ENCODE results near the gene CNDP2.

The CNDP2 gene

DNA sequence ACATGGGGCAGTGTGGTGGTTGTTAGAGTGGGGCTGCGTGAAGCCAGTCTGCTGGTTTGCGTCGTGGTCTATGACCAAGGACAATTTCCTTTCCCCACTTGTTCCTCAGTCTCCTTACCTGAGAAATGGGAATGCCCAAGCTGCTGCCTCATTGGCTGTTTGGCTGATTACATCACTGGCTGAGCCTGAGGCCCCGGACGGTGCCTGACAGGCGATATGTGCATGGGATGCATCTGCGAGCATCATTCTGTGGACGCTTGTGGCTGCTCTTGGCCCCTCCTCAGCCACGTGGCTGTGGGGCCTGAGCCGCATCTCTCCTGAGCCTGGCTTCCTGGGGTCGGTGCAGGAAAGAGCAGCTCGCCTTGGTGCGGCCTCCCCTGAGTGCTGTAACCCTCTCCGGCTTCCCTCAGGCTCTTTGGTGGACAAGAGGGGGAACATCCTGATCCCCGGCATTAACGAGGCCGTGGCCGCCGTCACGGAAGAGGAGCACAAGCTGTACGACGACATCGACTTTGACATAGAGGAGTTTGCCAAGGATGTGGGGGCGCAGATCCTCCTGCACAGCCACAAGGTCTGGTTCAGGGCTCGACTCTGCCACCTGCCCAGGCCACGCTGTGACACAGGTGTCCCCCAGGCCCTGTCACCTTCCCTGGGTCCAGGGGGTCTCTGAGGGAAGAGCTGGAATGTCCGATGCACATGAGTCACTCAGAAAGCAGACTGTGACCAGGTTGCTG lies 17.2 kb downstream of the CNDP2 start:
- no peak overlapping the region for H3K4me3 ChIP-seq (ENCODE audit: low read depth, low read length)
- TF ChIP-seq, protein P1, sequence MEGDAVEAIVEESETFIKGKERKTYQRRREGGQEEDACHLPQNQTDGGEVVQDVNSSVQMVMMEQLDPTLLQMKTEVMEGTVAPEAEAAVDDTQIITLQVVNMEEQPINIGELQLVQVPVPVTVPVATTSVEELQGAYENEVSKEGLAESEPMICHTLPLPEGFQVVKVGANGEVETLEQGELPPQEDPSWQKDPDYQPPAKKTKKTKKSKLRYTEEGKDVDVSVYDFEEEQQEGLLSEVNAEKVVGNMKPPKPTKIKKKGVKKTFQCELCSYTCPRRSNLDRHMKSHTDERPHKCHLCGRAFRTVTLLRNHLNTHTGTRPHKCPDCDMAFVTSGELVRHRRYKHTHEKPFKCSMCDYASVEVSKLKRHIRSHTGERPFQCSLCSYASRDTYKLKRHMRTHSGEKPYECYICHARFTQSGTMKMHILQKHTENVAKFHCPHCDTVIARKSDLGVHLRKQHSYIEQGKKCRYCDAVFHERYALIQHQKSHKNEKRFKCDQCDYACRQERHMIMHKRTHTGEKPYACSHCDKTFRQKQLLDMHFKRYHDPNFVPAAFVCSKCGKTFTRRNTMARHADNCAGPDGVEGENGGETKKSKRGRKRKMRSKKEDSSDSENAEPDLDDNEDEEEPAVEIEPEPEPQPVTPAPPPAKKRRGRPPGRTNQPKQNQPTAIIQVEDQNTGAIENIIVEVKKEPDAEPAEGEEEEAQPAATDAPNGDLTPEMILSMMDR (IDR thresholded peaks at IDR 0.05; ENCODE audit: low read depth, low read length), result no peak
- TF ChIP-seq, protein P2, sequence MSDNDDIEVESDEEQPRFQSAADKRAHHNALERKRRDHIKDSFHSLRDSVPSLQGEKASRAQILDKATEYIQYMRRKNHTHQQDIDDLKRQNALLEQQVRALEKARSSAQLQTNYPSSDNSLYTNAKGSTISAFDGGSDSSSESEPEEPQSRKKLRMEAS (IDR thresholded peaks at IDR 0.05; ENCODE audit: low read depth, low read length), result no peak
- TF ChIP-seq MYC (IDR thresholded peaks at IDR 0.05; ENCODE audit: low read depth, low read length) (no peak), POLR2A (IDR thresholded peaks at IDR 0.05; ENCODE audit: extremely low read depth, insufficient read length) (no peak)
- DNase-seq (ENCODE audit: low read depth), result no peak

DNA sequence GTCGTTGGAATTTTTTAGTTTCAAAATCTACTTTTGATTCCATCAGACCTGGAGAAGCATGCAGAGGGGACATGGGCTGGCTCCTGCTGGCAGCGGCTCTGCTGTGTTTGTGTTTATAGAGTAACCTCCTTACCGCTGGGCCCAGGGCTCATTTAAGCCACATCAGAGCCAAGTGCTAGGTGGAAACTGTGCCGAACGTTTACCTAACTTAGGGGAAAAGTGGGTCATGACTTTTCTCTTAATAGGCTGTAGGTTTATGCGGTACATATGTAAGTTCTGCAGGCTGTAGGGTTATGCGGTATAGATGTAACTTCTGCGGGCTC lies 17.7 kb downstream of the CNDP2 start:
- DNase-seq (ENCODE audit: low read depth), result no peak
- TF ChIP-seq, protein P2 (IDR thresholded peaks at IDR 0.05; ENCODE audit: low read depth, low read length), result no peak
- TF ChIP-seq POLR2A (IDR thresholded peaks at IDR 0.05; ENCODE audit: extremely low read depth, insufficient read length) (no peak), MYC (IDR thresholded peaks at IDR 0.05; ENCODE audit: low read depth, low read length) (no peak)
- TF ChIP-seq, protein P1 (IDR thresholded peaks at IDR 0.05; ENCODE audit: low read depth, low read length), result no peak
- H3K4me3 ChIP-seq (ENCODE audit: low read depth, low read length), result no peak overlapping the region

DNA sequence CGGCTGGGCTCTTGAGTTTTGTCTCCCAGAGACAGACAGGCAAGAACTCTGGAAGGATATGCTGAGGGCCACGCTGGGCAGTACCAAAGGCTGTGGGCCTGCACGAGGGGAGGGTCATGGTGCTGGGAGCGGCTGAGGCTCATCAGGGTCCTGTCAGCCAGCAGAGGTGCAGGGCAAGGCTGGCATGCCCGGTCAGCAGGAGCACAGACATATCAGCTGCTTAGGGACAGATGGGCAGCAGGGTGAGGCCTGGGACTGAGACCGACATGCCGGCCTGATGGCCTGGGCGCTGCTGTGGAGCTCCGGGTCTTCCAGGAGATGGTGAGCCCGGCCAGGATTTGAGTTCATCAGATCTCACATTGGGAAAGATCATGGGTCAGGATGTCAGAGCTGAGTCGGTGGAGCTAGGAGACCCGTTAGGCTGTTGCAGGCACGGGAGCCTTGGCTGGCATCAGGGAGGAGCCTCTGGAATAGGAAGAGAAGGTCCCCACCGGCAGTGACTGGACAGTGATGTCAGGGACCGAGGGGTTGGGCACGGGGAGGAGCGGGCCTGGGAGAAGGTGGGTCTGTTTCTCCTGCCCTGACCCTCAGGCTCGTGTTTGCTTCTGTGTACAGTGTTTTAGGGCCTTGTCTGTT lies 18.8 kb downstream of the CNDP2 start:
- TF ChIP-seq MYC (IDR thresholded peaks at IDR 0.05; ENCODE audit: low read depth, low read length), result no peak
- TF ChIP-seq, protein P1 (IDR thresholded peaks at IDR 0.05; ENCODE audit: low read depth, low read length), result no peak
- TF ChIP-seq POLR2A (IDR thresholded peaks at IDR 0.05; ENCODE audit: extremely low read depth, insufficient read length), result no peak
- TF ChIP-seq, protein P2 (IDR thresholded peaks at IDR 0.05; ENCODE audit: low read depth, low read length), result no peak
- no peak for DNase-seq (ENCODE audit: low read depth)
- no peak overlapping the region for H3K4me3 ChIP-seq (ENCODE audit: low read depth, low read length)

DNA sequence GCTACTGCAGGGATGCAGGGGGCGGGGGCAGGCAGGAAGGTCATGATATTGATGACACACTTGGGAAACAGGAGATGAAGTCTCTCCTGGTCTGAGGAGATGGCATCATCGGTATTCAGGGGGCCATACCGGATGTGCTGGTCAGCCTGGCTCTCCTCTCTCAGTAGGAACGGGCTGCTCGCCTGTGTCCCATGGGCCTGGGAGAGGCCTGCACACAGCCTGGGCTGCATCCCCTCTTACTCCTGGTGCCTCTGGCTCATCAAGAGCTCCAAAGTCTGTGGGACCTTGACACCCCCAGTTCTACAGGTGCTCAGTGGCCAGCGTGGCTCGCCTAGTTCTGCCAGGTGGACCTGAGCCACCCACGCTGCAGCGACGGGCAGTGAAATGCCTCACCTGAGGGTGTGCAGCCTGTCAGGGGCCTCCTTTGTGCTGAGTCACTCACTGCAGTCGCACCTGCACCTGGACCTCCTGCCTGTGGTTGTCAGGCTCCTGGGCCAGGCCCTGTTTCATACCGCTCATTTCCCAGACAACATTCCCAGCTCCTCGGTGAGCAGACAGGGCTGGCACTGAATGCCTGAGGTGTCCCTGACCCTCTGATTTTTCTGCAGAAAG lies 19.6 kb downstream of the CNDP2 start:
- no peak for TF ChIP-seq MYC (IDR thresholded peaks at IDR 0.05; ENCODE audit: low read depth, low read length)
- TF ChIP-seq POLR2A (IDR thresholded peaks at IDR 0.05; ENCODE audit: extremely low read depth, insufficient read length), result no peak
- TF ChIP-seq, protein P2 (IDR thresholded peaks at IDR 0.05; ENCODE audit: low read depth, low read length), result no peak
- TF ChIP-seq, protein P1 (IDR thresholded peaks at IDR 0.05; ENCODE audit: low read depth, low read length), result no peak
- H3K4me3 ChIP-seq (ENCODE audit: low read depth, low read length), result no peak overlapping the region
- no peak for DNase-seq (ENCODE audit: low read depth)

DNA sequence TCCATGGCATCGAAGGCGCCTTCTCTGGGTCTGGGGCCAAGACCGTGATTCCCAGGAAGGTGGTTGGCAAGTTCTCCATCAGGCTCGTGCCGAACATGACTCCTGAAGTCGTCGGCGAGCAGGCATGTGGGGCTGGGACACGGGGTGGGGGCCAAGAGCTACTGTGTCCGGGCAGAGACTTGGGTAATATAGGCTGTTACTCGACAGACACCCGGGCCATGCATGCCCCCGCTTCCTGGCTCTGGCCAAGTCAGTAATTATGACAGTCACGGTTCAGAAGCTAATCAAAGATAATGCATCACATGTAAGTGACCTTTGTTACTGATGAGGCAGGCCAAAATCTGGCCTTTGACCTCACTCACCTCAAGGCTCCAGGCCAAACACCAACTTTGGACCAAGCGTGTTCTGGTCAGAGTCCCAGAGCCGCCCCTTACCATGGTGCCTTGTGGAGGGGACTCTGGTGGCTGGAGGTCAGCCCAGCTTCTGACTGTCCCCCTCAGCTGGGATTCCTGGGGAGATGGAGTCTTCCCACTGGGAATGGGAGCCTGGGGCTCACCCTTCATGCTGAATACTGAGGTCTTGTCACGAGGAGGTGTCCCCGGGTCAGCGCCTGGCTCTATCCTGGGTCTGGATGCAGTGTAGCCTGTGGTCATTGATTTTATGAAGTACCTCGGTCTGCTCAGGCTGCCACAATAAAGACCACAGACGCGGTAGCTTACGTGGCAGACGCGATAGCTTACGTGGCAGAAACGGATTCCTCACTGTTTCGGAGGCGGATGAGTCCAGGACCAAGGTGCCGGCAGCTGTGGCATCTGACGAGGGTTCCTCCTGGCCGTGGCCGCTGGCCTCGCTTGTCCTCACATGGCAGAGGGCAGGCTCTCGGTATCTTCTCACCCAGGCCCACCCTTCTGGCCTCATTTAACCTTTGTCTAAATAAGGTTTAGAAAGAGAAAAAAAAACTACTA lies 20.4 kb downstream of the CNDP2 start:
- DNase-seq (ENCODE audit: low read depth), result no peak
- TF ChIP-seq, protein P2 (IDR thresholded peaks at IDR 0.05; ENCODE audit: low read depth, low read length), result no peak
- TF ChIP-seq MYC (IDR thresholded peaks at IDR 0.05; ENCODE audit: low read depth, low read length), result no peak
- TF ChIP-seq, protein P1 (IDR thresholded peaks at IDR 0.05; ENCODE audit: low read depth, low read length), result no peak
- no peak for TF ChIP-seq POLR2A (IDR thresholded peaks at IDR 0.05; ENCODE audit: extremely low read depth, insufficient read length)

More for the DNA sequence above, 20.4 kb downstream of the CNDP2 start:
- no peak overlapping the region for H3K4me3 ChIP-seq (ENCODE audit: low read depth, low read length)
